Measurements from ENCODE around the gene REC114.

GRCh38 chr15:73426323-73426994 lies 16.5 kb upstream of the REC114 start:
- TF ChIP-seq CTCF (IDR thresholded peaks at IDR 0.05) (no peak), POLR2AphosphoS5 (IDR thresholded peaks at IDR 0.05; ENCODE audit: insufficient read depth in 1 of 2, low read depth in 1 of 2) (no peak)
